GM21786 (cell line): Measurements from ENCODE around the gene UPF1.

Source experiments
- ATAC-seq: cut with Tn5 transposase; IDR thresholded peaks from one replicate; pipeline ENCODE4 v1.9.1; 2021; ENCODE audit not compliant: unreplicated experiment

The UPF1 gene

DNA sequence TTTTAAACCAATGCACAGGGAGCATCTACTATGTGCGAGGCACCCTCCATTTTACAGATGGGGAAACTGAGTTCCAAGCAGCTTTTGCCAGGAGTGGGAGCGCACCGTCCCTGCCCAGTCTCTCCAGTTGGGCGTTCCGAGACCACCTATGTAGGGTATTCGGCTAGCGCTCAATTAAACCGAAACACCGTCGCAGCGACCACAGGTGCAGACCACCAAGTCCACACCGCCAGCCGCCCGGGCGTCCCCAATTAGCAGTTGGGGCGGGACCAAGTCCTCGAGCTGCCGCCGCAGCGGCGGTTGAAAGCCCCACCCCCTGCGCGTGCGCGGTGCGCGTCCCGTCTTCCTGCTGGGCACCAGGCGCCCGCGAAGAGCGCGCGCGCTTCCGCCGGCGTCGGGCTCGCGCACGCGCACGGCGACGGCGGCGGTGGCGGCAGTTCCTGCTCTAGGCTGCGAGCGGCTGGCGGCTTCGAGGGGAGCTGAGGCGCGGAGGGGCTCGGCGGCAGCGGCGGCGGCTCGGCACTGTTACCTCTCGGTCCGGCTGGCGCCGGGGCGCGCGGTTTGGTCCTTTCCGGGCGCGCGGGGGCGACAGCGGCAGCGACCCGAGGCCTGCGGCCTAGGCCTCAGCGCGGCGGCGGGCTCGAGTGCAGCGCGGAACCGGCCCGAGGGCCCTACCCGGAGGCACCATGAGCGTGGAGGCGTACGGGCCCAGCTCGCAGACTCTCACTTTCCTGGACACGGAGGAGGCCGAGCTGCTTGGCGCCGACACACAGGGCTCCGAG is at the start of gene UPF1:
Gene UPF1 (plus strand): TSS at position 436 of the 782 bp plus-strand sequence. CDS start 251 bp downstream, at position 687.
- ATAC-seq = peak; percentile 58

- ATAC-seq = no peak
Measured at GRCh38 chr19:18782559-18783225, 49.1 kb upstream of the UPF1 start.

GRCh38 chr19:18783958-18784785 is 47.6 kb upstream of the UPF1 start:
- no peak for ATAC-seq

DNA sequence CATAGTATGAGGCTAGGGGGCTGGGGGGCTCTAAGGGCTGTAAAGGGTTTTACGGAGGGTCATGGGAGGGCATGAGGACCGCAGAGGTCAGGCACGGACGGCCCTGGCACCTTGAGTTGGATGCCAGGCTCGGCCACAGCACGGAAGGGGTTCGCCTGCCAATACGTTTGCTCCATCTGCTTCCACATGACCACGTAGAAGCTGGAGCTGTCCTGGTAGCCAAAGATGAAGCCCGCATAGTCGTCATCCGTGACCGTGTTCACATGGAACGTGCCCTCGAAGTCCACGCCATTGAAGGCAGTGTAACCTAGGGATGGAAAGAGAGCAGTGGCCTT is 47.0 kb upstream of the UPF1 start:
- no peak for ATAC-seq

DNA sequence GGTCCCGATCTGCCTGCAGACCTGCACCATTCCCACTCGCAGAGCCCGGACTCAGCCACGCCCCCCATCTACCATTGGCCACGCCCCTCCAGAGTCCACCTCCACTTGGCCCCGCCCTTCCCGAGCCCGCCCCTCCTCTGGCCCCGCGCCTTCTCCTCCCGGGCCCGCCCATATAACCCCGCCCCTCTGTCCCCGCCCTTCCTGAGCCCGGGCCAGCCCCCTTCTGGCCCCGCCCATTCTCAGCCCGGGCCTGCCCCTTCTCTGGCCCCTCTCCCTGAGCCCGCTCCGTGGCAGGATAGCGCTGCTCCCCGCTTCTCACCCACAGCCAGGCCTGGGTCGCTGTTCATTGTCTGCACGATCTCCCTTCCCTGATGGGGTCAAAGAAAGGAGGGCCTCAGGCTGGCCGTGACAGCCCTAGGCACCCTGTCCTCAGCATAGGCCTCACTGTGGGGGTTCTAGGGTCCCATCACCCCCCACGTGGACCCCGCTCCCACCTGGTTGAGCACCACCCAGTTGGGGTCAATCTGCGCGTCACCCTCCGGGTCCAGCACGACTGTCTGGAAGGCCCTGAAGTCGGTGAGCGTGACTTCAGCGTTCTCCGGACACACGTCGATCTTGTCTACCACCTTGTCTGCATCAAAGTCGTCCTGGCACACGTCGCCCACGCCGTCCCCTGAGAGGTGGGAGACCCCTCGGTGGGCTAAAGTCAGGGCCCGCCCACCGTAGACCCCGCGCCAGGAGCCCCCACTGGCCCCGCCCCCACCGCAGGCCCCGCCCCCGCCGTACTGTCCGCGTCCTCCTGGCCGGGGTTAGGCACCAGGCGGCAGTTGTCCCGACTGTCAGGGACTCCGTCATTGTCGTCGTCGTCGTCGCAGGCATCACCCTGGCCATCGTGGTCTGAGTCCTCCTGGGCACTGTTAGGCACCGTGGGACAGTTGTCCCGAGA is 46.3 kb upstream of the UPF1 start:
- no peak for ATAC-seq

- ATAC-seq = no peak
Measured at GRCh38 chr19:18788529-18789421, 43.0 kb upstream of the UPF1 start.

DNA sequence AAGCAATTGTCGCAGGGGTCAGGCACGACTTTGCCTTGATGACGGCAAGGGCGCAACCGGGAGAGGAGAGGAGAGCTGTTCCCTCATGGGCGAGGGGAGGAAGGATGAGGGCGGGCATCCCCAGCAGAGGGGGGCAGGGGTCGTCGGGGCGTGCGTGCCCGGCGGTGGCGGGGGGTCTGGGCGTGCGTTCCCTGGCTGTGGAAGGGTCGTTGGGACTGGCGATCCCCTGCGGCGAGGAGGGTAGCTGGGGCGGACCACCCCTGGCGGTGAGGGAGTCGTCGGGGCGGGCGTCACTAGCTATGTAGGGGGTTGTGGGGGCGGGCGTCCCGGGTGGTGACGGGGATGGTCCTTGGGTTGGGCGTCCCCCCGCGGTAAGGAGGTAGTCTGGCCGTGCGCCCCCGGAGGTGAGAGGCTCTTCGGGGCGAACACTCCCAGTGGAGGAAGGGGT is 42.3 kb upstream of the UPF1 start:
- no peak for ATAC-seq

DNA sequence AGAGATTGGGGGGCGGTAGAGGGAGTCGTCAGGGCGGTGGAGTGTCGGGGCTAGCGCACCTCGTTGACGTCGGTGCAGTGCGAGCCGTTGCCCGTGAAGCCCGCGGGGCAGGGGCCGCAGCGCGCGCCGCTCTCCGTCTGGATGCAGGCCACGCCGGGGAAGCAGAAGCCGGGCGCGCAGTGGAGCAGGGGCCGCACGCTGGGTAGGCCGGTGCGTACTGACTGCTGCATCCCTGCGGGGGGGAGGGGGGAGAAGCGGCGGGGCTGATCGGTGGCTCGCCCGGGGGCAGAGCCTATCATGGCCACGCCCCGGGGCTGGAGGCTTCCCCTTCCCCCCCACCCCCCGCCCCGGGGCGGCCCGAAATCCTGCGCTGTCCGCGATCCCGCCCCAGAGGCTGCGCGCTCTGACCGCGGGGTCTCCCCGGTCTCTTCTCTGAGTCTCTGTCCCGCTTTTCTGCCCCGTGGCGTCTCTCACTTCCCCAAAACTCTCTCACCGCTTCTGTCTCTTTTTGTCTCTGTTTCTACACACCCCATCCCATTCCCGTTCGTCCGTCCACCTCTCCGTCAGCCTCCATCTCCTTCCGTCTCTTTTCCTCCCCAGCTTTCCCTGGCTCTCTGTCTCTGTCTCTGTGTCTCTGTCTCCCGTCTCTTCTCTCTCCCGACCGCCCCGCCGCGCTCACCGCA is 41.7 kb upstream of the UPF1 start:
- ATAC-seq = no peak

- ATAC-seq = no peak
Measured at GRCh38 chr19:18790566-18791314, 41.0 kb upstream of the UPF1 start, which contains the start of gene COMP. Gene COMP, minus strand, starts transcription at chr19:18791305. Its CDS starts 36 bp downstream, at chr19:18791269.

DNA sequence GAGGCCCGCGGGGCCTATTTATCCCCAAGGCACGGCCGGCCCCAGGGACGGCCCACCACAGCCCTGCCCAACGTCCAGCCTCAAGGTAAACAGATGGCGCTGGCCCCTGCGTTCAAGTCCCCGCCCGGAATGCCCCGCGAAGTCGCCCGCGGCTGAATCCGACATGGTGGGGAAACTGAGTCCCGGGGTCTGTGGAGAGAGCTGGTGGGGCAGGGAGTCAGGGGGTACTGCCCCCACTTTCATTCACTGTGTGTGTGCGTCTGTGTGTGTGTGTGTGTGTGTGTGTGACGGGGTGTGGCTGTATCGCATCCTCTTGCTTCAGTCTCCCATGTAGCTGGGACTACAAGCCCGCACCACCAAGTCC is 40.5 kb upstream of the UPF1 start:
- no peak for ATAC-seq

- no peak for ATAC-seq
Measured at GRCh38 chr19:18792661-18793060, 39.1 kb upstream of the UPF1 start.

- no peak for ATAC-seq
Measured at GRCh38 chr19:18793144-18794028, 38.4 kb upstream of the UPF1 start.

GRCh38 chr19:18794029-18794313 is 37.8 kb upstream of the UPF1 start:
- ATAC-seq = no peak

- no peak for ATAC-seq
Measured at GRCh38 chr19:18794692-18795091, 37.1 kb upstream of the UPF1 start.

DNA sequence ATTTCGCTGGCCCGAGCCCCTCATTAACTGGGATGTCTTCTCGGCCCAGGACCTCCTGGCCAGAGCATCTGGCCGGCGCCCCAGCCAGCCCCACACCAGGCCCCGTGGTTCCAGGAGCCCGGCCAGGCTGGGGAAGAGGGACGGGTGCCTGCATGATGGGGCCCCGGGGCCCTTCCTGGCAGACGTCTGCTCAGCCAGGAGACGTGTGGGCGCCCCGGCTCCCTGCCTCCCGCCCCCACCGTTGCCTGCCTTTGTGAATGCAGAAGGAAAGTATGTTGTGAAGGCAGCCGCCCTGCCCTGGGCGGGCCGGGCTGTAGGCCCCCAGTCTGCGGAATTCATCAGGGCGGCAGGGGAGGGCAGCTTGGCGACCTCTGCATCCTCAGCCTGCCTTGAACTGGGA is 36.2 kb upstream of the UPF1 start:
- no peak for ATAC-seq

DNA sequence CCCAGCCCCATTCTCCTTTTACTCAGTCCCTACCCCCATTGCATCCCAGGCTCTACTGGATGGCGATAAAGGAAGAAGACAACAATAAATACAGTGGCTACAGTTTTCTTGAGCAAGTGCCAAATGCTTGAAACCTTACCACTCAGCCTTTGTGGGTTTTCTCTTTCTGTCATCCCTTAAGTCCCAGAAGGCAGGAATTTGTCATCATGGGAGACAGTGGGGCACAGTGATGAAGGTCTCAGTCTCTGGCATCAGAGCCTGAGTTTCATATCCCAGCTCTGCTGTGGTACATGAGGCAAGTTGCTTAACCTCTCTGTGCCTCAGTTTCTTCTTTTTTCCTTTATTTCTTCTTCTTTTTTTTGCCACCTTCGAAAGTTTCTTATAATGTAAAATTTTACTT is 35.5 kb upstream of the UPF1 start:
- no peak for ATAC-seq
